Measurements from ENCODE around the gene KHDC4.

Gene KHDC4

GRCh38 chr1:155934097-155934935 is at the start of gene KHDC4:
Gene KHDC4 (minus strand): TSS chr1:155934413. CDS start chr1:155934373, 40 bp downstream.
- peak; percentile 98 to 100 (median 100) for DNase-seq

GRCh38 chr1:155983191-155984024 is 49.2 kb upstream of the KHDC4 start:
- peak in 1 of 3 experiments; percentile 32 for DNase-seq

DNA sequence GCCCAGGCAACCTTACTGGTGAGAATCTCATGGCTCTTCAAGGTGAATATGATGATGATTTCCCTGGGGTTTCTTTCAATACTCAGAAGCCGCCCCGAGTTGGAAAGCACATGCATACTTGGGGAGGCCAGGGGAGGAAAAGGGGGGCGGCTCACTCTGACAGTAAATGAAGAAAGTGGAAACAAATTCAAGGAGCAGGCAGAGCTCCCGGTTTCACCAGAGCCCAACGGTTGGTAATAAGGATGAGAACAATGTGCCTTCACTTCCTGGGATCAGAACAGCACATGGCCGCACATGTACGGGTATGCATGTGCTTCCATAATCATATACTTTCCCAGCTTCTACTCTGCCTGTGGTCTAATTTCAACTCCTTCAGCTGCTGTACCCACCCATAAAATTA is 47.9 kb upstream of the KHDC4 start:
- no peak for DNase-seq

- DNase-seq: no peak
Measured at GRCh38 chr1:155981266-155982088, 47.3 kb upstream of the KHDC4 start.

- no peak for DNase-seq
Measured at GRCh38 chr1:155979597-155980343, 45.6 kb upstream of the KHDC4 start.

DNA sequence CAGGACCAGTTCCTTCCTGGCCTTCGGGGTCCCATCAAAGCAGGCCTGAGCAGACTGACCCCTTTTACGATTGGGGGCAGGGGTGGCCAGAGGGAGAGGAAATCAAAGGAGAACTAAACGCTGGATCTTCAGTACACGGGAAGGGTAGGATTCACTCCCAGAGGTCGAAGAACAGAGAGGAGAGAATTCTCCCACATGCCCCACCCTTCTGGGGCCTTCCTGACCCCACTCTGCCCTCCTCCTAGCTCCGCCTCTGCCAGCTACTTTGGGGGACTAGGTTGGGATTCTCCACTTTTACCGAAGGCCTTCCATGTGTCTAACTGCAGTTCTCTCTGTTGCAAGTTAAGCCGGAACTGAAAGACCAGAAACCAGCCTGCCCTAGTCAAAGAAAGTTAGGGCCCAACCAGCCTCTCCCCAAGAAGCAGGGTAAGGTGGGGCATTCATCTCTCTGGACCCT is 44.8 kb upstream of the KHDC4 start:
- no peak for DNase-seq

GRCh38 chr1:155978325-155978972 is 44.2 kb upstream of the KHDC4 start, which contains the start of gene ARHGEF2:
Gene ARHGEF2 (minus strand): TSS chr1:155978547. CDS start chr1:155978427, 120 bp downstream.
- peak; percentile 29 to 72 (median 68) for DNase-seq

GRCh38 chr1:155977690-155978324 is 43.6 kb upstream of the KHDC4 start:
- DNase-seq: peak; percentile 35 to 65 (median 62)

DNA sequence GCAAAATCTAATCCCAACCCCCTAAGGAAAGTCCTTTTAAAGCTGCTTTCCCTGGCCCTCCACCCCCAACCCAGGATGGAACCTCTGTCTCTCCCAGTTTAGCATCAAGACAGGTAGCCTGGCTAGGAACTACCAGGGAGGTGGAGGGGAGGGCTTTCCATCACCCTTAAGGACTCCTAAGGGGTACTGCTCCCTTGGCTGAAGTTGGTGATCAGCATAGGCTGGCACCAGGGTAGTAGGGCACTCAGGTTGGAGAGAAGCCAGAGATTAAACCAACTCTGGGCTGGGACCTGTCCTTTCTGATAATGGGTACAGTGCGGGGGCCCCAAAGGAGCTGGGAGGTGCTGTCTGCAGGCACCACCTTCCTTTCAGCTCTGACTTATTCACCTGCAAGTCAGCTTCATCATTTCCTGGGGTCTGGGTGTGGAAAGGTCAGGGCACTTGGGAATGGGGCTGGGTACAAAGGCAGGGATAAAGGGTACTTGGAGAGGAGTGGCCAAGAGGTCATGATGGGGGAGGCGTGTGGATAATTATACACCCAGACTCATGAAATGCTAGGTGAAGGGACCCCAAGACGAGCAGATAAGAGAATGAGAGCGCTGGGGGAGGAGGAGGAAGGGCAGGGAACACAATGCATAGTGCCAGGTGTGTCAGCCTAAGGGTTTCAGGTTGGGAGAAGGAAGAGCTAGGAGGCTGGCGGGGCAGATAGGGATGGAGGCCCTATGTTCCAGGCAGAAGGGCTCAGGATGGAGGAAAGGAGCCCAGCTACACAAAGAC is 42.9 kb upstream of the KHDC4 start:
- peak in 2 of 3 experiments; percentile 57 to 66 for DNase-seq

GRCh38 chr1:155976062-155976912 is 42.1 kb upstream of the KHDC4 start:
- DNase-seq: peak; percentile 17 to 80 (median 66)

GRCh38 chr1:155975375-155976061 is 41.3 kb upstream of the KHDC4 start:
- peak in 2 of 3 experiments; percentile 33 to 48 for DNase-seq

DNA sequence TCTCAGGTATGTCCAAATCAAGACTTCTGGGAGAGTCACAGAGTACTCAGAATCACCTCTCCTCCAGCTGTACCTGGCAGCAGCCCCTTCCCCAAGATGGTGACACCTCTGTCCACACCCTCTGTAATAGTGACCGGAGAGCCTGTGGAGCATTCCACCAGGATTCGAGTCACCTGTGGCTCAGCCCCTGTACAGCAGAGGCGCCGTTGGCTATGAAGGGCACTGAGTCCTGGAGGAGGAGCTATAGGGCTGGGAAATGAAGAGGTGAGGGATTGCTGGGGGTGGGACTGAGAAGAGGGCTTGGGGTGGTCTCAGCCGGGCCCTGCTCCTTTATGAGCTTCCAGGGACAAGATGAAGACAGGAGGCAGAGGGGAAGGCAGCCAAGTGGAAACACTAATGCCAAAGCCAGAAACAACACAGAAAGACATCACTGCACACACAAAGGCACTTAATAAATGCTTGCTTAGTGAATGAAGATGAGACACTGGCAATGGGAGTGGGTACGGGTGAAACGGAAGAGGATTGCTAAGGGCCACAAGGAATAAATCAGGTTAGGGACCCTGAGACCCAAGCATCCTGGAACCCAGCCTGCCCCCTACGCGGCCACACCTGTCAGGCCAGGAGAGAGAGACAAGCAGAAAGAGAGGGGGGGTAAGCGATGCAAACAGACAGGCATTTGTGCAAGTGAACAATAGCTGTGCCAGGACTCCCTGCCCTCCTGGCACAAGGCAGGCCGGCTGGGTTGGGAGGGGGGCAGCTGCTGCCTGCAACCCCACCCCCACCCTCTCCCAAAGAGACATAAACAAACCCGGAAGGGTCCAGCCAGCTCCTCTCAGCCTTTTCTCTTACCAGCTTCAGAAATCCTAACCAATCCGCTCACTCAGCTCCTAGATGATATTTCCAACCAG is 40.2 kb upstream of the KHDC4 start:
- peak in 2 of 3 experiments; percentile 23 to 77 for DNase-seq

GRCh38 chr1:155973723-155974122 is 39.5 kb upstream of the KHDC4 start:
- no peak for DNase-seq

DNA sequence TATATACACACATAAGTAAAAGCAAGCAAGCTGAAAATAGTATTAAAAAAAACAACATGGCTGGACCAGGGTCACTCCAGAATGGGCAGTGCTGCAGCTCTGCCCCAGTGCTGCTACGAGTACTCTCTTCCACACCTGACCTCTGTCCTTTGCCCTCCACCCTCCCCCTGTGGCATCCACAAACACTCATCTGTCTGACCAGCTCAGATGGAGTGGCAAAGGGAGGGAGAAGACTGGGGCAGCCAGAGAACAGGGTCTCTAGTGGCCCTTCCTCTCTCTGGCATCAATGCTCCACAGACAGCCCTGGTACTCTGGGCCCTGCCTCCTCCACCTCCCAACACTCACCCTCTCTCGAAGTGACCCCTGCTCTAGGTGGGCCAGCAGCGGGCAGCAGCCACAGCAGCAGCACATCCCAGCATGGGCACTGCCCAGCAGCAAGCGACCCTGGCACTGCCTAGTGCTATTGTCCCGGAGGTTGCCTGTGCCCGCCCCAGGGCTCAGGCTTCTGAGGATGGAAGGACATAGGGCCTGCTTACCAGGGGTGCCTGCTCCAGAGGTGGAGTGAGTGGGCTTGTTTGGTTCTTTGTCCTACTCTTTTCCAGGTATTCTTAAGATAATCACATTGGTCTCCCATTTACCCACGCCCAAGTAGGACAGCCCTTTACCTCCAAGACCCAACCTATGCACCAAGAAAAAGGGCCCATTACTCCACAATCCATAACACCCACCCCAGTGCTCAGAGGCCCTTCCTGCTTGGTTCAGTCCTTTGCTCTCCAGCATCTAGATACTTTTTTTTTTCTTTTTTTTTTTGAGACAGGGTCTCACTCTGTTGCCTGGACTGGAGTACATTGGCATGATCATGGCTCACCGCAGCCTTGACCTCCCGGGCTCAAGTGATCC is 37.9 kb upstream of the KHDC4 start:
- DNase-seq: no peak

DNA sequence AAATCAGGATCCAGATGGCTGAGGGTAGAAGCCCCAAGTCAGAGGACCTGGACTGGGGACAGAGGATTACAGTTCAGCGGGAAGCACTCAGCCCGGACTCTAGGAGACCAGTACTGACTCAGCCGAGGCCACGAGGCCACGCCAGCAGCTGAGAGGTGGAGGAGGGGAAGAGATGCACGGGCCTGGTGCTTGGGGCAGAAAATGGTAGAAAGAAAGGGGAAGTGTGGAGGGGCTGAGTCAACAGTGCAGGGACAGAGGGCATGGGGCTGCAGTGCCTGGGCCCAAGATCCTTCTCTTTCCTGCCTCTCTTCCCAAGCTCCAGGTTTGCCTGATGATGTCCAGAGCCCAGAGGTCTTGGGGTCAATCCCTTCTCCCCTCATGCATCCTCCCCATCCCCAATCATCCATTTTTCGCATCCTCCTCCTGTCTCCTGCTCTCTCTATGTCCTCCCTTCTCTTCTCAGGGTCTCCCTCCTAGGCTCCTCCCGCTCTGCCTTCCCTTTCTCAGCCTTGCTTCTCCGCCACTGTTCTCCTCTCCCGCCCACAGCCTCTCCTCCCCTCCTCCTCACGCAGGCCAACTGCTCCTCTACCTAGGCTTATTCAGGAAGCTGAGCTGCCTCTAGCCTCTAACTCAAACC is 36.4 kb upstream of the KHDC4 start:
- no peak for DNase-seq

Data from NCI-H1417 (cell line).